ENCODE data around the gene ST6GALNAC2.

The ST6GALNAC2 gene

GRCh38 chr17:76584427-76585032 is 1.1 kb downstream of the ST6GALNAC2 start:
- H3K27ac ChIP-seq (ENCODE audit: low read depth, low read length) = no peak overlapping the region
- H3K9ac ChIP-seq (ENCODE audit: low read depth in 1 of 2, low read length in 2 of 2) = peak overlapping the region; percentile 54 to 63
- peaks cover 26 to 31% of the 10 kb centered on the region in 2 donors for H3K27me3 ChIP-seq (ENCODE audit: control insufficient read depth in 1 of 2, insufficient read depth in 2 of 2, low read length in 2 of 2)

DNA sequence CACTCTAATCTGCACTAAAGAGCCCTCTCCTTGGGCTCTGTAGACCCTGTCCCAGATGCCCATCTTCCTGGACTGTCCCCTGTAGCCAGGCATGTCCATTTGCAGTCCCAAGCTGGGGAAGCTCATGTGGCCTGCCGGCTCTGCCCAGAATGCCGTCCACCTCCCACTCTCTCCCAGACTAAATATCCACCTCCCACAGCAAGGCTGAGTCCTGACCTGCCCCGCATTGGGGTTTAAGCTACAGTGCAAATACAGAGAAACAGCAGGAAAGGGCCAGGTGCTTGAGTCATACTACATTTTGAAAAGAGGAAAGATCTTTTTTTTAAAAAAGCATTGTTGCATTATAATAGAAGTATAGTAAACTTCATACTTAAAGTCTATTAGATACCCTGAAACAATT is 3.0 kb downstream of the ST6GALNAC2 start:
- Histone ChIP-seq H3K4me3 (ENCODE audit: low read depth in 1 of 2, low read length in 2 of 2) (no peak overlapping the region), H3K9me3 (ENCODE audit: control insufficient read depth in 1 of 2, low read length in 2 of 2) (no peaks in the 10 kb centered on the region), H3K9ac (ENCODE audit: low read depth in 1 of 2, low read length in 2 of 2) (no peak overlapping the region), H3K36me3 (ENCODE audit: control insufficient read depth in 1 of 2, insufficient read depth in 2 of 2, low read length in 2 of 2) (no peaks in the 10 kb centered on the region), H3K27me3 (ENCODE audit: control insufficient read depth in 1 of 2, insufficient read depth in 2 of 2, low read length in 2 of 2) (peaks cover 21 to 22% of the 10 kb centered on the region in 2 donors), H3K4me1 (ENCODE audit: control insufficient read depth in 1 of 2, insufficient read depth in 2 of 2, low read length in 2 of 2) (peaks cover 4 to 11% of the 10 kb centered on the region in 2 donors), H3K27ac (ENCODE audit: low read depth, low read length) (no peak overlapping the region)

More at GRCh38 chr17:76584427-76585032, 1.1 kb downstream of the ST6GALNAC2 start:
- H3K36me3 ChIP-seq (ENCODE audit: control insufficient read depth in 1 of 2, insufficient read depth in 2 of 2, low read length in 2 of 2) = no peaks in the 10 kb centered on the region
- H3K4me3 ChIP-seq (ENCODE audit: low read depth in 1 of 2, low read length in 2 of 2) = peak overlapping the region; percentile 65 to 72
- no peaks in the 10 kb centered on the region for H3K9me3 ChIP-seq (ENCODE audit: control insufficient read depth in 1 of 2, low read length in 2 of 2)
- peaks cover 4 to 11% of the 10 kb centered on the region in 2 donors for H3K4me1 ChIP-seq (ENCODE audit: control insufficient read depth in 1 of 2, insufficient read depth in 2 of 2, low read length in 2 of 2)

- H3K36me3 ChIP-seq (ENCODE audit: control insufficient read depth in 1 of 2, insufficient read depth in 2 of 2, low read length in 2 of 2) = no peaks in the 10 kb centered on the region
- H3K9ac ChIP-seq (ENCODE audit: low read depth in 1 of 2, low read length in 2 of 2) = no peak overlapping the region
- no peak overlapping the region for H3K4me3 ChIP-seq (ENCODE audit: low read depth in 1 of 2, low read length in 2 of 2)
- H3K27me3 ChIP-seq (ENCODE audit: control insufficient read depth in 1 of 2, insufficient read depth in 2 of 2, low read length in 2 of 2) = peaks cover 13% of the 10 kb centered on the region in 2 donors
- H3K9me3 ChIP-seq (ENCODE audit: control insufficient read depth in 1 of 2, low read length in 2 of 2) = no peaks in the 10 kb centered on the region
- H3K27ac ChIP-seq (ENCODE audit: low read depth, low read length) = no peak overlapping the region
- H3K4me1 ChIP-seq (ENCODE audit: control insufficient read depth in 1 of 2, insufficient read depth in 2 of 2, low read length in 2 of 2) = peaks cover 4 to 11% of the 10 kb centered on the region in 2 donors
These were observed 4.1 kb downstream of the ST6GALNAC2 start for GRCh38 chr17:76581515-76581914.

- Histone ChIP-seq H3K27me3 (ENCODE audit: control insufficient read depth in 1 of 2, insufficient read depth in 2 of 2, low read length in 2 of 2) (peaks cover 2% of the 10 kb centered on the region in 2 donors), H3K9ac (ENCODE audit: low read depth in 1 of 2, low read length in 2 of 2) (no peak overlapping the region), H3K27ac (ENCODE audit: low read depth, low read length) (no peak overlapping the region), H3K4me1 (ENCODE audit: control insufficient read depth in 1 of 2, insufficient read depth in 2 of 2, low read length in 2 of 2) (peaks cover 0 to under 1% of the 10 kb centered on the region in 2 donors), H3K9me3 (ENCODE audit: control insufficient read depth in 1 of 2, low read length in 2 of 2) (no peaks in the 10 kb centered on the region), H3K36me3 (ENCODE audit: control insufficient read depth in 1 of 2, insufficient read depth in 2 of 2, low read length in 2 of 2) (no peaks in the 10 kb centered on the region), H3K4me3 (ENCODE audit: low read depth in 1 of 2, low read length in 2 of 2) (no peak overlapping the region)
These were observed 6.4 kb downstream of the ST6GALNAC2 start for GRCh38 chr17:76579281-76579680.

DNA sequence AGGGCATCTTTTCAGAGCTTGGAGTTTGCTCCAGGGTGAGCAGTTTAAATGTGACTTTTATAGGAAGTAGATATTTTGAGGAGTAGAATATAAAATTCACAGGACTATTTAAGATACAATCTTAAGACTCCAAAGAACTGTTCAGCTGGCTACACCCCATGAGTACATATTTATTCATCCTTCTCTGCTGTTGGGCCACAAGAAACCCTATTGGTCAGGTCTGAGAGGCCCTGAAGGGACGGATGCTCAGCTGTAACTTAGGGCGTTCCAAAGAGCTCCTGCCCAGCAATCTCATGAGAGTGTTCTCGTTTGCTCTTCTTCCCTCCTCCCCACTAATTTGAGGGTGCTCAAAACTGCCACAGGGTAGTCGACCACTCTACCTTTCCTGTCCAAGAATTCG is 7.3 kb downstream of the ST6GALNAC2 start:
- H3K9me3 ChIP-seq (ENCODE audit: control insufficient read depth in 1 of 2, low read length in 2 of 2) = no peaks in the 10 kb centered on the region
- H3K27me3 ChIP-seq (ENCODE audit: control insufficient read depth in 1 of 2, insufficient read depth in 2 of 2, low read length in 2 of 2) = no peaks in the 10 kb centered on the region
- H3K9ac ChIP-seq (ENCODE audit: low read depth in 1 of 2, low read length in 2 of 2) = no peak overlapping the region
- no peak overlapping the region for H3K4me3 ChIP-seq (ENCODE audit: low read depth in 1 of 2, low read length in 2 of 2)
- H3K27ac ChIP-seq (ENCODE audit: low read depth, low read length) = no peak overlapping the region
- H3K4me1 ChIP-seq (ENCODE audit: control insufficient read depth in 1 of 2, insufficient read depth in 2 of 2, low read length in 2 of 2) = no peaks in the 10 kb centered on the region
- no peaks in the 10 kb centered on the region for H3K36me3 ChIP-seq (ENCODE audit: control insufficient read depth in 1 of 2, insufficient read depth in 2 of 2, low read length in 2 of 2)

GRCh38 chr17:76577876-76578275 is 7.8 kb downstream of the ST6GALNAC2 start:
- Histone ChIP-seq H3K4me1 (ENCODE audit: control insufficient read depth in 1 of 2, insufficient read depth in 2 of 2, low read length in 2 of 2) (no peaks in the 10 kb centered on the region), H3K4me3 (ENCODE audit: low read depth in 1 of 2, low read length in 2 of 2) (no peak overlapping the region), H3K27me3 (ENCODE audit: control insufficient read depth in 1 of 2, insufficient read depth in 2 of 2, low read length in 2 of 2) (no peaks in the 10 kb centered on the region), H3K27ac (ENCODE audit: low read depth, low read length) (no peak overlapping the region), H3K36me3 (ENCODE audit: control insufficient read depth in 1 of 2, insufficient read depth in 2 of 2, low read length in 2 of 2) (no peaks in the 10 kb centered on the region), H3K9me3 (ENCODE audit: control insufficient read depth in 1 of 2, low read length in 2 of 2) (no peaks in the 10 kb centered on the region), H3K9ac (ENCODE audit: low read depth in 1 of 2, low read length in 2 of 2) (no peak overlapping the region)

DNA sequence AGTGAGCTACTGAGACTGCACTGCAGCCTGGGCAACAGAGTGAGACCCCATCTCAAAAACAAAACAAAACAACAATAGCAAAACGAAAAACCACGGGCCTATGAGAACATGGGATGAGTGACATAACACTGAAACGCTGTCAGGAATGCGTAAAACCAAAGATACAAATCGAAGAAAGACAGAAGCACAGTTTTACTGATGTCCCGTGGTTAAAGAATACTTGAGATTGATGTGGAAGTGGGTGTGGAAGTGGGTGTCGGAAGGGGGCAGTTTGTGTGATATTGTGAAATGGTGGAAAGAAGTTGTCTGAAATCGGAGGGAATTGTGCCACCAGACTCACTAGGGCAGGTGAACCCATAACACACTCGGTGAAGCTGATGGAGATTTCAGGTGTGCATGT is 9.5 kb downstream of the ST6GALNAC2 start:
- no peak overlapping the region for H3K27ac ChIP-seq (ENCODE audit: low read depth, low read length)
- H3K4me1 ChIP-seq (ENCODE audit: control insufficient read depth in 1 of 2, insufficient read depth in 2 of 2, low read length in 2 of 2) = no peaks in the 10 kb centered on the region
- no peak overlapping the region for H3K9ac ChIP-seq (ENCODE audit: low read depth in 1 of 2, low read length in 2 of 2)
- no peaks in the 10 kb centered on the region for H3K36me3 ChIP-seq (ENCODE audit: control insufficient read depth in 1 of 2, insufficient read depth in 2 of 2, low read length in 2 of 2)
- H3K9me3 ChIP-seq (ENCODE audit: control insufficient read depth in 1 of 2, low read length in 2 of 2) = no peaks in the 10 kb centered on the region
- H3K27me3 ChIP-seq (ENCODE audit: control insufficient read depth in 1 of 2, insufficient read depth in 2 of 2, low read length in 2 of 2) = no peaks in the 10 kb centered on the region
- no peak overlapping the region for H3K4me3 ChIP-seq (ENCODE audit: low read depth in 1 of 2, low read length in 2 of 2)

GRCh38 chr17:76575570-76575969 is 10.1 kb downstream of the ST6GALNAC2 start:
- Histone ChIP-seq H3K4me3 (ENCODE audit: low read depth in 1 of 2, low read length in 2 of 2) (no peak overlapping the region), H3K9ac (ENCODE audit: low read depth in 1 of 2, low read length in 2 of 2) (no peak overlapping the region), H3K36me3 (ENCODE audit: control insufficient read depth in 1 of 2, insufficient read depth in 2 of 2, low read length in 2 of 2) (no peaks in the 10 kb centered on the region), H3K27ac (ENCODE audit: low read depth, low read length) (no peak overlapping the region), H3K9me3 (ENCODE audit: control insufficient read depth in 1 of 2, low read length in 2 of 2) (no peaks in the 10 kb centered on the region), H3K4me1 (ENCODE audit: control insufficient read depth in 1 of 2, insufficient read depth in 2 of 2, low read length in 2 of 2) (no peaks in the 10 kb centered on the region), H3K27me3 (ENCODE audit: control insufficient read depth in 1 of 2, insufficient read depth in 2 of 2, low read length in 2 of 2) (no peaks in the 10 kb centered on the region)

DNA sequence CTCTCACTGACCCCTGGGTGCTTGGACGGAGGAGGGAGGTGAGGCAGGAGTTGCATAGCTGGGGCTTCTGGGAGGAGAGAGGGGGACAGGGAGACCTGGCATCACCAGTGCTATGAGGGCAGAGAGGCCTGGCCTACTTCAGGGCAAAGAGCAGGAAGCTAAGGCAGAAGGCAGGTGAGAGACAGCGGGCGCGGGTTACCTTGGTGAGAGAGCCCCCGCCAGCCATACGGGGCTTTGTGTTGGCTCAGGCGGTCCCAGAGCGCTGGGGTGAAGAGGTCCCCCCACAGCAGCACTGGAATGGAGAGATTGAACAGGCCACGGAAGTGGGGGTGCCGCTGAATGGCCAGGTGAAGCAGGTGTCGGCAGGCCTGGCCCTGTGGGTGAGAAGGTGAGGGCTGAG is 11.5 kb downstream of the ST6GALNAC2 start:
- H3K9ac ChIP-seq (ENCODE audit: low read depth in 1 of 2, low read length in 2 of 2) = no peak overlapping the region
- H3K27me3 ChIP-seq (ENCODE audit: control insufficient read depth in 1 of 2, insufficient read depth in 2 of 2, low read length in 2 of 2) = no peaks in the 10 kb centered on the region
- H3K36me3 ChIP-seq (ENCODE audit: control insufficient read depth in 1 of 2, insufficient read depth in 2 of 2, low read length in 2 of 2) = no peaks in the 10 kb centered on the region
- no peaks in the 10 kb centered on the region for H3K4me1 ChIP-seq (ENCODE audit: control insufficient read depth in 1 of 2, insufficient read depth in 2 of 2, low read length in 2 of 2)
- H3K27ac ChIP-seq (ENCODE audit: low read depth, low read length) = no peak overlapping the region
- H3K4me3 ChIP-seq (ENCODE audit: low read depth in 1 of 2, low read length in 2 of 2) = no peak overlapping the region
- no peaks in the 10 kb centered on the region for H3K9me3 ChIP-seq (ENCODE audit: control insufficient read depth in 1 of 2, low read length in 2 of 2)

- Histone ChIP-seq H3K36me3 (ENCODE audit: control insufficient read depth in 1 of 2, insufficient read depth in 2 of 2, low read length in 2 of 2) (no peaks in the 10 kb centered on the region), H3K4me3 (ENCODE audit: low read depth in 1 of 2, low read length in 2 of 2) (no peak overlapping the region), H3K9ac (ENCODE audit: low read depth in 1 of 2, low read length in 2 of 2) (no peak overlapping the region), H3K27ac (ENCODE audit: low read depth, low read length) (no peak overlapping the region), H3K27me3 (ENCODE audit: control insufficient read depth in 1 of 2, insufficient read depth in 2 of 2, low read length in 2 of 2) (peaks cover 0 to 4% of the 10 kb centered on the region in 2 donors), H3K4me1 (ENCODE audit: control insufficient read depth in 1 of 2, insufficient read depth in 2 of 2, low read length in 2 of 2) (peaks cover 0 to 2% of the 10 kb centered on the region in 2 donors), H3K9me3 (ENCODE audit: control insufficient read depth in 1 of 2, low read length in 2 of 2) (no peaks in the 10 kb centered on the region)
These were observed 12.6 kb downstream of the ST6GALNAC2 start for GRCh38 chr17:76573096-76573495.
